Measurements from ENCODE around the gene ITGAD.

The ITGAD gene

DNA sequence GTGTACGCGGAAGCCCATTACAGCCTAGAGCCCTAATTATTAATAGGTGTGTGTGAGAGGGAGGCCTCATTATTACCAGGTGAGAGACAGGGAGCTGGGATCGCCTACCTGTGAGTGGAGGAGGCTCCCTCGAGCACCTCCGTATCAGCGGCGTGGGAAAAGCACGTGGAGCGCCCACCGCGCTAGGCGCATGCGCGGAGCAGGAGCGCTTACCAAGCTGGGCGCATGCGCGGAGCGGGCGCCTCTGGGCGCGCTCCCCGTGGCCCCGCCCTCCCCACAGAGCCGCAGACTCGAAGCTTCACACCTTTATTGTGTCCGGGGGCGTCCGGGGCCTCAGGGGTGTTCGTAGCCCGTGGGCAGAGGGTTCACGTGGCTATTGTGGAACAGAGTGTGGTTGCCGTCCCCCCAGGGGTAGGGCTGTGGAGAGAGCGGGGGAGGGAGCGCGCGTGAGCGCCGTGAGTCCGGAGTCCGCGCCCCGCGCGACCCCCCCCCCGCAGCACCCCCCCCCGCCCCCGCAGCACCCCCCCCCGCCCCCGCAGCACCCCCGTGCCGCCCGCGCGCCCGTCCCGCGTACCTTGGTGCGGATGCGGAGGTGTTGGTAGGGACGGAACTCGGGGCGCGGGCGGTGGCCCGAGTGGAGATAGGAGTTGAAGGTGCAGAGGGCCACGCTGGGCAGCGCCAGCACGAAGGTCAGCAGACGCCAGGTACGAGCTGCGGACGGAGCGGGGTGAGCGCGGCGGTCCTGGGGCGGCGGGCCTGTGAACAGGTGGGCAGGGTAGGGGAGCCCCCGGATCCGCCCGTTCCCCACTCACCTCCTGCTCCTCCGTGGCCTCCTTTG is 34.5 kb downstream of the ITGAD start:
- in situ Hi-C loops (cut with MboI; ENCODE audit: low pct_unique_long_range_greater_than_20kb, low sequenced_read_pairs, unreplicated experiment): loop anchor here (25.0 kb wide), 1 partner anchor 465 kb away; the partner anchor contains the start of gene SETD1A
- DNase-seq (ENCODE audit: low spot score): peak; percentile 80
- TF ChIP-seq, protein P1, sequence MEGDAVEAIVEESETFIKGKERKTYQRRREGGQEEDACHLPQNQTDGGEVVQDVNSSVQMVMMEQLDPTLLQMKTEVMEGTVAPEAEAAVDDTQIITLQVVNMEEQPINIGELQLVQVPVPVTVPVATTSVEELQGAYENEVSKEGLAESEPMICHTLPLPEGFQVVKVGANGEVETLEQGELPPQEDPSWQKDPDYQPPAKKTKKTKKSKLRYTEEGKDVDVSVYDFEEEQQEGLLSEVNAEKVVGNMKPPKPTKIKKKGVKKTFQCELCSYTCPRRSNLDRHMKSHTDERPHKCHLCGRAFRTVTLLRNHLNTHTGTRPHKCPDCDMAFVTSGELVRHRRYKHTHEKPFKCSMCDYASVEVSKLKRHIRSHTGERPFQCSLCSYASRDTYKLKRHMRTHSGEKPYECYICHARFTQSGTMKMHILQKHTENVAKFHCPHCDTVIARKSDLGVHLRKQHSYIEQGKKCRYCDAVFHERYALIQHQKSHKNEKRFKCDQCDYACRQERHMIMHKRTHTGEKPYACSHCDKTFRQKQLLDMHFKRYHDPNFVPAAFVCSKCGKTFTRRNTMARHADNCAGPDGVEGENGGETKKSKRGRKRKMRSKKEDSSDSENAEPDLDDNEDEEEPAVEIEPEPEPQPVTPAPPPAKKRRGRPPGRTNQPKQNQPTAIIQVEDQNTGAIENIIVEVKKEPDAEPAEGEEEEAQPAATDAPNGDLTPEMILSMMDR (IDR thresholded peaks at IDR 0.05; ENCODE audit: extremely low read depth, insufficient read depth, missing control alignments): no peak

DNA sequence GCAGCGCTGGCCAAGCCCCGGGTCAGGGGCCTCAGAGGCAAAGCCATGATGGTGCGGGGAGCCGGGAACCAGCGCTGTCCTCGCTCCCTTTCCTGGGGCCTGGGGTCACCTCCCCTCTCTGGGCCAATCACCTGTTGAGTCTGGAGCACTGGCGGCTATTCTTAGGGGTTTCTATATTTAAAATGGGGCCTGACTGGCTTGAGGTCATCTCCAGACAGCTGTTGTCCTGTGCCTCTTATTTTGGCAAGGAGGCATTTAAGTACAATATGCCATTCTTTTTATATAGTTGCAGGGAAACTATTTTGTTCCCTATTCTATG is 35.1 kb downstream of the ITGAD start, which contains the start of gene COX6A2:
COX6A2 (minus strand) TSS at position 82 of the 319 bp plus-strand sequence; CDS start at position 47, 35 bp downstream.
- TF ChIP-seq, protein P1 (IDR thresholded peaks at IDR 0.05; ENCODE audit: extremely low read depth, insufficient read depth, missing control alignments): no peak
- no peak for DNase-seq (ENCODE audit: low spot score)
- in situ Hi-C loops (cut with MboI; ENCODE audit: low pct_unique_long_range_greater_than_20kb, low sequenced_read_pairs, unreplicated experiment): loop anchor here (25.0 kb wide), 1 partner anchor 466 kb away; the partner anchor contains the start of gene SETD1A

DNA sequence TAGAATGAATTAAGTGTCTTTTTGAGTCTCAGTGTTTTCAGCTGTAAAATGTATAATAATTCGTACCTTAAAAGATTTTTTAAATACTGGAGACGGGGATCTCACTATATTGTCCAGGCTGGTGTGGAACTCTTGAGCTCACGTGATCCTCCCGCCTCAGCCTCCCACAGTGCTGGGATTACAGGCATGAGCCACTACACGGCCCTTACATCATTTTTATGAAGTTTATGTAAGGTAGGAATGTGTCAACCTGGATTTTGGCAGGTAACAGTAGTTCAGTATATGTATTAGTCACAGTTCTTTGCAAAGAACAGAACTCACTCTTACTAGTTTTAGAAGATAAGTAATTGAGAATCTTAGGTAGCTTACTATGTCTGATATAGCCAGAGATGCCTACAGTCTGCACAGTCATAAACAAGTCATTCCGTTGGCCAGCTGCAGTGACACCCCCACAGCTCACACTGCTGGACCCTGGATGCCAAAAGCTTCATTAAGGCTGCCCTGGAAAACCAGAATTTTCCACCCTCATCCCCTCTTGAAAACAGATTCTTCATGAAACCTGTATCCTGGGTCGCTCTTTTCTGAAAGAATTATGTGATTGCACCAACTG is 35.6 kb downstream of the ITGAD start:
- DNase-seq (ENCODE audit: low spot score): no peak
- TF ChIP-seq, protein P1 (IDR thresholded peaks at IDR 0.05; ENCODE audit: extremely low read depth, insufficient read depth, missing control alignments): no peak
- in situ Hi-C loops (cut with MboI; ENCODE audit: low pct_unique_long_range_greater_than_20kb, low sequenced_read_pairs, unreplicated experiment): loop anchor here (25.0 kb wide), 1 partner anchor 466 kb away; the partner anchor contains the start of gene SETD1A

DNA sequence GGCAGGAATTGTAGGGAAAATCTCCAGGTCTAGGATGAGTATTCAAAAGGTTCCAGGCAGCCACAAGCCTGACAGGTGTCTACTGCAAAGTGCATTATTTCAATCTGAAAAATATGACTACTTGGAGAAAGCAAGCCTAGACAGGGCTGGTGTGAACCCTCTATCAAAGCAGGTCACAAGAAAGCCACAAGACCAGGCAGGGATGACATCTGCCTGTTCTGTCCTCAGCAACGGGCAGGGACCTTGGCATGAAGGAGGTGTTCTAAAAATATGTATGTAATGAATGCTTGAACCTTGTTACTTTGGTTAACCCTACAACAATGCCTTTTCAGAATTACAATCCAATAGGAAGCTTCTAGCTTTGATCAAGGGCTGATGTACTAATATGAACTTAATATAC is 36.2 kb downstream of the ITGAD start:
- TF ChIP-seq, protein P1 (IDR thresholded peaks at IDR 0.05; ENCODE audit: extremely low read depth, insufficient read depth, missing control alignments): no peak
- in situ Hi-C loops (cut with MboI; ENCODE audit: low pct_unique_long_range_greater_than_20kb, low sequenced_read_pairs, unreplicated experiment): loop anchor here (25.0 kb wide), 1 partner anchor 467 kb away; the partner anchor contains the start of gene SETD1A

DNA sequence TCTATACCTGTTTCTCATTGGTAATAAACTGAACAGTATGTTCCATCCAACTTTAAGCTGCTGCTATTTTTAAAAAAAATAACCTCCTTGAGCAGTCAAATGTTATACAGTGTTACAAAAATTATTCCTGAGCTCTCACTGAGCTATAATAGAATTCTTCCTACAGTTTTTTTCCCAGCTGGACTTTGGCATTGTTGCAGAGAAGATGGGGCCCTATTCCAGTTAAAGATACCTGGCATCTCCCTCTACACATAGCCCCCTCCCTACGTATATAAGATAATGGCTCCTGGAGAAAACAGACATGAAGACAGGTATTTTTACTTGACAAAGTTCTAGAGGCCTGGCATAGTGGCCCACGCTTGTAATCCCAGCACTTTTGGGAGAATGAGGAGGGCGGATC is 36.7 kb downstream of the ITGAD start:
- no peak for DNase-seq (ENCODE audit: low spot score)
- TF ChIP-seq, protein P1 (IDR thresholded peaks at IDR 0.05; ENCODE audit: extremely low read depth, insufficient read depth, missing control alignments): no peak
- in situ Hi-C loops (cut with MboI; ENCODE audit: low pct_unique_long_range_greater_than_20kb, low sequenced_read_pairs, unreplicated experiment): loop anchor here (25.0 kb wide), 1 partner anchor 467 kb away; the partner anchor contains the start of gene SETD1A

More for the DNA sequence above, 36.2 kb downstream of the ITGAD start:
- DNase-seq (ENCODE audit: low spot score): no peak

DNA sequence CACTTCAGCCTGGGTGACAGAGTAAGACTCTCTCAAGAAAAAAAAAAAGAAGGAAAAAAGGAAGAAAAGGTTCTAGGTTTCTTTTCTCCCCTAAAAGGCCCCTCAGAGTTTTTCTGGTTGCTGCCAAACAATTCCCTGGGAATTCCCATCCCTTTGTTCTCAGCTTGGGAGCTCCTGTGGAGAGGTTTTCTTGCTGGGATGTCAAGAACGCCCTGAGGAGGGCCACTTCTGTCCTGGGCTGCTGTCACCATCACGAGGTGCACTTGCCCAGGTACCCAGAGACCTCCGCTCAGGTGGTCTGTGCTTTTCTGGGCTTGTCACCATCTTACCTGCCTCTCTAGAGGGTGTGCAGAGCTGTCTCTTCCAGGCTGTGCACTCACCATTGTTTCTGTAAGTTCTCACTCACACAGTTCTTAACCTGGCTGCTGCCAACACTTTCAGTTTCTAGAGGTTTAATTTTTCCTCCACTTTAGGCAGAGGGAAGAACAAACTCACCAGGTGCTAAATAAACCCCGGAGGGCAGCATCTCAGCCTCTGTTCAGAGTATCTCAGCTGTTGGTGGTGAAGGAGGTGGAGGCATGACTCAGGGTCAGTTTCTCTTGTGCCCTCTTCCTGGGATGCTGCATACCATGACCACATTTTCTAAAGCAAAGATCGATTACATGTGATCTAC is 37.4 kb downstream of the ITGAD start:
- no peak for DNase-seq (ENCODE audit: low spot score)
- TF ChIP-seq, protein P1 (IDR thresholded peaks at IDR 0.05; ENCODE audit: extremely low read depth, insufficient read depth, missing control alignments): no peak
- in situ Hi-C loops (cut with MboI; ENCODE audit: low pct_unique_long_range_greater_than_20kb, low sequenced_read_pairs, unreplicated experiment): loop anchor here (25.0 kb wide), 1 partner anchor 468 kb away; the partner anchor contains the start of gene SETD1A

Measured in GM13977 (cell line).